Measurements from ENCODE around the gene PAPOLG.

Gene PAPOLG

DNA sequence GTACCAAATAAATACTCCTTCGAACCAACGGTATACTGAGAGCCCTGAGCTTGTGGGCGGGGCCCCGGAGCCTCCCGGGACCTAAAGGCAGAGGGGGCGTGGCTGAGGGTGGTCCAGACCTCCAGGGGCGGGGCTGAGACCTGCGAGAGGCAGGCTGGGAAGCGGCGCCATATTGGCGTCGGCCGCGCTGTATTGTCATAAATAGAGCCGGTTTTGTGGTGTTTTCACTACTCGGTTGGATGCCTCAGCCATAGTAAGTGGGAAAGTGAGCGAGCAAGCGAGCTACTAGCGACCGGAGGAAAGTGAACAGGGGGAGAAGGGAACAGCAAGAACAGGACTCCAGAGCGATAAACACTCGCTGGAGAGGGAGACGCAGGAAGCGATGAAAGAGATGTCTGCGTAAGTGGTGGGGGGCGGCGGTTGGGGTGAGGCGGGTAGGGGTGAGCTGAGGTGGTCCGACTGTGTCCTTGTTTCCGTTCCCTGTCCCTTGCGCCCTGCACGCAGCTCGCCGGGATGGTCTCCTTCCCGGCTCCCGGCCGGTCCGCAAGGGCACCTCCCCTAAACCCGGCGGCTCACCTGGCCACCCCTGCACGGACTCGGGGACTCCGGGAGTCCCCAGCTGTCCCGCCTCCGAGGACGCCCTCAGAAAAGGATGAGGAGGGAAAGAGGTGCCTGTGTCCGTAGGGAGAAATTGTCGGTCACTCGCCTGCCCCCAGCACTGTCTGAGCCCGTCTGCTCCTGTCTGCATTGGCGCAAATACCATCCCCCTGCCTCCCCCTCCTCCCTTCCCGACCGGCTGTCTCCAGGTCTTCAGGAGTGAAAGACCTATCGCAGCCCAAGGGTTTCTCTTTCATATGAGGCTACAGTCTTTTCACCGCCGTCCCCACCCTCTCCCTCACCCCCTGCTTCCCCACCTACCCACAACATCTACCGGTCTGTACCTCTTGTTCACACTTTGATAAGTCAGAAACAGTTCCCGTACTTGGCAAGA lies at the start of gene PAPOLG:
PAPOLG (plus strand) TSS at position 172 of the 991 bp plus-strand sequence; CDS start at position 383, 211 bp downstream.
- DNase-seq, result peak; percentile 93 to 96
- TF ChIP-seq GATA1 (IDR thresholded peaks at IDR 0.05; ENCODE audit: low read depth, low read length) (no peak), POLR2A (IDR thresholded peaks at IDR 0.05; ENCODE audit: low read length) (peak; percentile 86)

DNA sequence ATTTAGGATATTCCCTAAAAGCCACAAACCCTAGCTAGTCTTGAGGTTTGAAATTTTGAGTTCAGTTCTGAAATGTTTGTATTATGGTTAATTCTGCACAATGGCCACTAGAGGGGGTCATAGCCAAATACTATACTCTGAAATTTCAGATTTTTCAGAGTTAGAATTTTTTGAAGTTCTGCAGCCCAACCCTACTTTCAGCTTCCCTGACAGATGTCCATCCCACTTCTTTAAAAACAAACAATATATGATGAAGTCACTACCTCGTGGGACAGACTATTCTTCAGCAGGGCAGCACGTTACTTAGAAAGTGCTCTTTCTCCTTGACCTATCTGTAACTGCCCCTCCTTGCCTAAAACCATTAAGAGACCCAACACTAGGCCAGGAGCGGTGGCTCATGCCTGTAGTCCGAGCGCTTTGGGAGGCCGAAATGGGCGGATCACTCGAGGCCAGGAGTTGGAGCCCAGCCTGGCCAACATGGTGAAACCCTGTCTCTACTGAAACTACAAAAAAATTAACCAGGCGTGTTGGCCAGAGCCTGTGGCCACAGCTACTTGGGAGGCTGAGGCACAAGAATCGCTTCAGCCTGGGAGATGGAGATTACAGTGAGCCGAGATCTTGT lies 48.2 kb upstream of the PAPOLG start:
- TF ChIP-seq GATA1 (IDR thresholded peaks at IDR 0.05; ENCODE audit: low read depth, low read length), result no peak
- TF ChIP-seq POLR2A (IDR thresholded peaks at IDR 0.05; ENCODE audit: low read length), result no peak
- DNase-seq, result peak; percentile 27 to 62

DNA sequence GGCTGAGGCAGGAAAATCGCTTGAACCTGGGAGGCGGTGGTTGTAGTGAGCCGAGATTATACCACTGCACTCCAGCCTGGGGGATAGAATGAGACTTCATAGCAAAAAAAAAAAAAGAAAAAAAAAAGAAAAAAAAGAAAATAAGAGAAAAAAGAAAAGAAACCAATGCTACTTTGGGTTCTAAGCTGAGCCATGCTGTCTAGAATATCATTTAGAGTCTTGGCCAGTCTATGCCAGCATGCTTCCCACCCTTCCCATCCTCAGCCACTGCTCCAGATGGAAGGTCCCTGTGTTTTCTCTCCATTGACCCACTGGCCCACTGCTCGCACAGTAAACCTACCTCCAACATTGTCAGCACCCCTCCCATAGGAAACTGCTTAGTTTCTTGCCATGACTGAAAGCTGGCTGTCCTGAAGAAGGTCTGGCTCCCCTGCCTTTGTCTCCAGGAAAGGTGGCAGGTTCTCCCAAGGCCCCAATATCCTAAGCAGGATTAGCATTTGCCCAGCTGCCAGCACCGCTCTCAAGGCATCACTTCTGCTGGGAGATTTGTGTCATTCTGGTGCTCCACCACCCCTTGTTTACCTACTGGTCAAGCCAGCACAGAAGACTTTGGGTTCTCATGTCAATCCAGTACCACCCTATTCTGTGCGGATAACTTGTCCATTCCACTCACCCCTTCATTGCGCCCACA lies 47.3 kb upstream of the PAPOLG start:
- TF ChIP-seq POLR2A (IDR thresholded peaks at IDR 0.05; ENCODE audit: low read length), result no peak
- no peak for TF ChIP-seq GATA1 (IDR thresholded peaks at IDR 0.05; ENCODE audit: low read depth, low read length)
- DNase-seq, result no peak

DNA sequence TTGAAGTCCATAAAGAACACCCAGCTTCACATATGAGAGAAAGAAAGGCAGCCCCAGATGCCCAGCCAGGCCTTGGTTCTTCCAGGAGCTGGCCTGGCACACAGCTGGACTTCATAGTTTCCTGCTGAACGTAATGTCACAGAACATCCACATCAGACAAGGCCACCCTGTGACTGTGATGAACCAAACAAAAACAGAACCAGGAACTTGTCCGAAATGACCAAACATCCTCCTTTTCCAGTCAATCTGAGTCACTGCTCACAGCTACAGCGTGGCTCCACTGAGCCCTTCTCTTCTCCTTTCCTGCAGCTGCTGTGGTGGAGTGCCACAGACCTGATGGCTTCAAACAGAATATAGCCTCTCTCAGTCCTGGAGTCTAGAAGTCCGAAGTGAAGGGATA lies 45.4 kb upstream of the PAPOLG start:
- no peak for DNase-seq
- TF ChIP-seq POLR2A (IDR thresholded peaks at IDR 0.05; ENCODE audit: low read length), result no peak
- TF ChIP-seq GATA1 (IDR thresholded peaks at IDR 0.05; ENCODE audit: low read depth, low read length), result no peak

DNA sequence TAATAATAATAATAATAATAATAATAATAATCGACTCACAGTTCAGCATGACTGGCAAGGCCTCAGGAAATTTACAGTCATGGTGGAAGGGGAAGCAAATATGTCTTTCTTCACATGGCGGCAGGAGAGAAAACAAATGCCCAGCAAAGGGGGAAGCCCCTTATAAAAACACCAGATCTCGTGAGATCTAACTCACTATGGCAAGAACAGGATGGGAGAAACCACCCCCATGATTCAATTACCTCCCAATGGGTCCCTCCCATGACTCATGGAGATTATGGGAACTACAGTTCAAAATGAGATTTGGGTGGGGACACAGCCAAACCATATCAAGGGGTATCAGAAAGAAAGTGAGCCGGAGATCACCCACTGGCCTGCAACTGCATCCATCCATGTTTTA lies 40.5 kb upstream of the PAPOLG start:
- TF ChIP-seq GATA1 (IDR thresholded peaks at IDR 0.05; ENCODE audit: low read depth, low read length) (no peak), POLR2A (IDR thresholded peaks at IDR 0.05; ENCODE audit: low read length) (no peak)

DNA sequence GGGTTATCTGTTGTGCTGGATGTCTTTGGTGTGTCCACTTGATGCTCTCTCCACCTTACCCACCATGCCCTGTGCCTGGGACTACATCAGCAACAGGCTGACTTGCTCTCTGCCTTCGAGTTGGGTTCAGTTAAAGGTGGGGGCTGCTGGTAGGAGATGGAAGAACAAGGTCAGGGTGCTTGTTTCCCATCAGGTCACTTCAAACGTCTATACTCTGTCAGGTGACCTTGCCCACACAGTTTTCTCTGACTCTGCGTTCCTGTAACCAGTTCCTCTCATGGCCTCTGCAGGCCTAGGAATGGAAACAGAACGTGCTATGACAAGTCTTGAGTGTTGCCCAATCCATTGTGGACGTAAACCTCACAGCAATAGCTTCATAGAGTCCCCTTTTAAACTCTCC lies 38.4 kb upstream of the PAPOLG start:
- DNase-seq, result no peak
- TF ChIP-seq GATA1 (IDR thresholded peaks at IDR 0.05; ENCODE audit: low read depth, low read length) (no peak), POLR2A (IDR thresholded peaks at IDR 0.05; ENCODE audit: low read length) (no peak)

More for the DNA sequence above, 40.5 kb upstream of the PAPOLG start:
- no peak for DNase-seq

DNA sequence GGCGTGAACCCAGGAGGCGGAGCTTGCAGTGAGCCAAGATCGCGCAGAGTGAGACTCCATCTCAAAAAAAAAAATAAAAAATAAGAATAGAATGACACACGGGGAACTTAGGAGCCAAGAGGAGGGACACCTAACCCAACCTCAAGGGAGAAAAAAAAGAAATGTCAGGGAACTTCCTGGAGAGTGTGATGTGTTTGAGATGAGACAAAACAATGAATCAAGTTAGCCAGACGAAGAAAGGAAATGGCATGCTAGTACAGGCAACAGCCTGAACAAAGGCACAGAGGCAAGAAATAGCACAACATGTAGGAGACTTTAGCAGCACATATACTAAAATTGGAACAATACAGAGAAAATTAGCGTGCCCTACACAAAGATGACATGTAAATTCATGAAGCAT lies 36.7 kb upstream of the PAPOLG start:
- DNase-seq, result no peak
- TF ChIP-seq GATA1 (IDR thresholded peaks at IDR 0.05; ENCODE audit: low read depth, low read length), result no peak
- no peak for TF ChIP-seq POLR2A (IDR thresholded peaks at IDR 0.05; ENCODE audit: low read length)

DNA sequence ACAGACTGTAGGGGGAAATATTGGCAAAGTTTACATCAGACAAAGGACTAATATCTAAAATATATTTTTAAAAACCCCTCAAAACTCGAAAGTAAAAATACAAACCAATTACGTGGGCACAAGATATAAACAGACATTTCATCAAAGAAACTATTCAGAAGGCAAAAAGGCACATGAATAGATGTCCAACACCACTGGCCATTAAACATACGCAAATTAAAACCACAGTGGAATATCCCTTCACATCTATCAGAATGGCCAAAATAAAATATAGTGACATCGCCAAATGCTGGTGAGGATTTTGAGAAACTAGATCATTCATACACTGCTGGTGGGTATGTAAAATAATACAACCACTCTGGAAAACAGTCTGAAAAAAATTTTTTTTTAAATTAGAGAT lies 30.6 kb upstream of the PAPOLG start:
- no peak for DNase-seq
- TF ChIP-seq POLR2A (IDR thresholded peaks at IDR 0.05; ENCODE audit: low read length) (no peak), GATA1 (IDR thresholded peaks at IDR 0.05; ENCODE audit: low read depth, low read length) (no peak)

DNA sequence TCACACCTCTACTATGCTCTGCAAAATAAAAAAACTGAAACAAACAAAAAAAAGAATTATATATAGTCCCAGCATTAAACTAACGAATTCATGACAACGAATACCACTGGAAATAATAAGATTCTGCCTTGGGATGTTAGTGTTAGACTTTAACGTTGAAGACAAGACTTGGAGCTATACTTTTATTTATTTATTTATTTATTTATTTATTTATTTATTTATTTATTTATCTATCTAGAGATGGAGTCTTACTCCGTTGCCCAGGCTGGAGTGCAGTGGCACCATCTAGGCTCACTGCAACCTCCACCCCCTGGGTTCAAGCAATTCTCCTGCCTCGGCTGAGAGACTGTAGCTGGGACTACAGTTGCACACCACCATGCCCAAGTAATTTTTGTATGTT lies 27.2 kb upstream of the PAPOLG start:
- no peak for DNase-seq
- no peak for TF ChIP-seq POLR2A (IDR thresholded peaks at IDR 0.05; ENCODE audit: low read length)
- TF ChIP-seq GATA1 (IDR thresholded peaks at IDR 0.05; ENCODE audit: low read depth, low read length), result no peak

DNA sequence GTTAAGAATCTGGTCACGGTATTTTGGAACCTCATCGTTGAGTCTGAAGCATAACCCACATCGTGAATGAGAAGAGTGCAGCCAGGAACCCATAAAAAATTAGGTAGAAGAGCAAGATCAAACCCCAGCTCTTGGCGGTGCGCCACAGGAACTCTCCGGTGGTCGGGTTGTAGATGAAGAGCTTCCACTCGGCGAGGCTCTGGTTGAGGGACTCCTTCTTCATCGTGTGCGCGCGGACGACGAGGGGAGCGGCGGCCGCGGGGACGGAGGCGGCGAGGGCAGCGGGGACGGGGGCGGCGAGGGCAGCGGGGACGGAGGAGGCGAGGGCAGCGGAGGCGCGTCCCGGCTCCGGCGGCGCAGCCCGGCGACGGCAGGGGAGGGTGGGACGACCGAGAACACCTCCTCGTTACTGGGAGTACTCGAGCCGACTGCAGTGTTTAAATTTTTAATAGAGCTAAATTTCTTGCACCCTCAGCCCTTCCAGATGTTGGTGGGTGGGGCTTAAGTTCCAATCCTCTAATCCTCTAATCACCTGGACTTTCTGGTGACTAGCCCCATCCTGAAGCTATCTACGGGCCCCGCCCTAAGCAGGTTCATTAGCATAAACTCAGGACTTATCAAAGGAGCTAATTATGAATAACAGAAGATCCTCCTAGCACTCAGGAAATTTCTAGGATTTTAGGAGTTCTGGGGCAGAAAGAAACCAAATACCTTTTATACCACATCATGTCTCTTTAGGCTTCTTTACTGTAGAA lies 20.4 kb upstream of the PAPOLG start:
- DNase-seq, result peak; percentile 6 to 13
- TF ChIP-seq POLR2A (IDR thresholded peaks at IDR 0.05; ENCODE audit: low read length) (no peak), GATA1 (IDR thresholded peaks at IDR 0.05; ENCODE audit: low read depth, low read length) (no peak)

DNA sequence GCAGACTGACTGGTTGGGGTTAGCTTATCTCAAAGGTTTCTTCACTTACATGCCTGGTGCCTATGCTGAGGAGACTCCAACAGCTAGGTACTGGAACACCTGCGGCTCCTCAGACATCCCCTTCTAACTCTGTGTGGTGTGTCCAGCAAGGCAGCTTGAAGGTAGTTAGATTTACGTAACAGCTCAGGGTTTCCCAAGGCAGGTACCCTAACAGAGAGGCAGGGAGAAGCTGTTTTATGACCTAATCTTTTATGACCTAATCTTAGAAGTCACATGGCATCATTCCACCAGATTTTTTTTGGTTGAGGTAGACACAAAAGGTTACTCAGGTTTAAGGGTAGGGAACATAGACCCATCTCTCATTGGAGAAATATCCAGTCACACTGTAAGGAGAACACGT lies 17.4 kb upstream of the PAPOLG start:
- DNase-seq, result no peak
- no peak for TF ChIP-seq POLR2A (IDR thresholded peaks at IDR 0.05; ENCODE audit: low read length)
- no peak for TF ChIP-seq GATA1 (IDR thresholded peaks at IDR 0.05; ENCODE audit: low read depth, low read length)

DNA sequence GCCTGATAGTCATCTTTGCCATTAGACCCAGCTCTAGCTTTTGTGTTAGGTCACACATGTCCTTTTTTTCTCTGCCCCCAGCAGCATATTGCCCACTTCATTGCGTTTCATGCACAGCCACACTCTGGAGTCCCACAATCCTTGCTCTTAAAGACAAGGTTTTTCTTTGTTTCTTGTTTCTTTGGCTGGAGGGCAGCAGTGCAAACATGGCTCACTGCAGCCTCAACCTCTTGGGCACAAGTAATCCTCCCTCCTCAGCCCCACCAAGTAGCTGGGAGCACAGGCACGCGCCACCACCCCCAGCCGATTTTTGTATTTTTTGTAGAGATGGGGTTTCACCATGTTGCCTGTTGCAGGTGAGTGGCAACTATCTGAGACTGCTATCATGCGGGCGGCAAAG lies 16.9 kb upstream of the PAPOLG start:
- DNase-seq, result no peak
- TF ChIP-seq GATA1 (IDR thresholded peaks at IDR 0.05; ENCODE audit: low read depth, low read length) (no peak), POLR2A (IDR thresholded peaks at IDR 0.05; ENCODE audit: low read length) (no peak)

DNA sequence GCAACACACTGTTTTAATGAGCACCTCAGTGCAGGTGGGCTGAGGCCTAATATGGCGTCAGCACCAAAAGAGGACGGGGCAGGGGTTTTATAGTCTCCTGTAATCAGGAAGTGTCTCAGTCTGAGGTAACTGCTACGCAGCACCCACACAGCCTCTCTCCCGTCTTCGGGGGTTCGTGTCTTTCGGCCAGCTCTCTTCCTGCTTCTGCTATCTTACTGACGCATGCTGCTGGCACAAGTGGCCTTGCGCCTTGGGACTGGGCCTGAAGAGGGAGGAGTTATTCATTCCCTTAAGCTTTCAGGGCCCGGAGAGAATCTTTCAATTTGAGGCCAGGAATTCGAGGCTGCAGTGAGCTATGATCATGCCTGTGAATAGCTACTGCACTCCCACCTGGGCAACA lies 14.5 kb upstream of the PAPOLG start:
- TF ChIP-seq POLR2A (IDR thresholded peaks at IDR 0.05; ENCODE audit: low read length), result no peak
- TF ChIP-seq GATA1 (IDR thresholded peaks at IDR 0.05; ENCODE audit: low read depth, low read length), result no peak
- no peak for DNase-seq

Data from erythroblast (primary cell).